SU-DHL-6 (cell line): Measurements from ENCODE around the gene OPHN1.

ENCODE experiments used
- EZH2phosphoT487 ChIP-seq: fragments of 200-600 bp; sonication (generic), shearing (Covaris generic); conservative IDR thresholded peaks from 2 replicates; pipeline ENCODE4 v1.6.1; 2018; ENCODE audit warnings: mild to moderate bottlenecking, antibody characterized with exemption, low read length, moderate library complexity, mixed read lengths
- TF ChIP-seq, protein P1 (sequence below): fragments of 200-600 bp; sonication (generic); IDR thresholded peaks from one replicate; pipeline ENCODE4 v1.5.1; 2017; ENCODE audit warnings: antibody characterized with exemption, mild to moderate bottlenecking, low read length, moderate library complexity; ENCODE audit not compliant: insufficient read depth, poor library complexity, severe bottlenecking

DNA sequence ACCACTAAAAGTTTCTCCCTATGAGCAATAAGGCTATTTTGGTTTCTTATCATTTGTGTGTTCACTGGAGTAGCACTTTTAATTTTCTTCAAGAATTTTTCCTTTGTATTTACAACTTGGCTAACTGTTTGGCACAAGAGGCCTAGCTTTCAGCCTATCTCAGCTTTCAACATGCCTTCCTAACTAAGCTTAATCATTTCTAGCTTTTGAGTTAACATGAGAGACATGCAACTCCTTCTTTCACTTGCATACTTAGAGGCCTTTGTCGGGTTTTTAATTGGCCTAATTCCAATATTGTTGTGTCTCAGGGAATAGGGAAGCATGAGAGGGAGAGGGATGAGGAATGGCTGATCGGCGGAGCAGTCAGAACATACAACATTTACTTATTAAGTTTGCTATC lies 349.8 kb downstream of the OPHN1 start:
- TF ChIP-seq, protein P1, sequence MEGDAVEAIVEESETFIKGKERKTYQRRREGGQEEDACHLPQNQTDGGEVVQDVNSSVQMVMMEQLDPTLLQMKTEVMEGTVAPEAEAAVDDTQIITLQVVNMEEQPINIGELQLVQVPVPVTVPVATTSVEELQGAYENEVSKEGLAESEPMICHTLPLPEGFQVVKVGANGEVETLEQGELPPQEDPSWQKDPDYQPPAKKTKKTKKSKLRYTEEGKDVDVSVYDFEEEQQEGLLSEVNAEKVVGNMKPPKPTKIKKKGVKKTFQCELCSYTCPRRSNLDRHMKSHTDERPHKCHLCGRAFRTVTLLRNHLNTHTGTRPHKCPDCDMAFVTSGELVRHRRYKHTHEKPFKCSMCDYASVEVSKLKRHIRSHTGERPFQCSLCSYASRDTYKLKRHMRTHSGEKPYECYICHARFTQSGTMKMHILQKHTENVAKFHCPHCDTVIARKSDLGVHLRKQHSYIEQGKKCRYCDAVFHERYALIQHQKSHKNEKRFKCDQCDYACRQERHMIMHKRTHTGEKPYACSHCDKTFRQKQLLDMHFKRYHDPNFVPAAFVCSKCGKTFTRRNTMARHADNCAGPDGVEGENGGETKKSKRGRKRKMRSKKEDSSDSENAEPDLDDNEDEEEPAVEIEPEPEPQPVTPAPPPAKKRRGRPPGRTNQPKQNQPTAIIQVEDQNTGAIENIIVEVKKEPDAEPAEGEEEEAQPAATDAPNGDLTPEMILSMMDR = no peak
- no peak for TF ChIP-seq EZH2phosphoT487
